Loucy (cell line): Measurements from ENCODE around the gene CDC25A.

Experiments
- H2AFZ ChIP-seq: fragments of 200-600 bp; sonication (generic); 2 replicates; pipeline ENCODE4 v1.6.0; 2016; ENCODE audit warnings: antibody characterized with exemption, mild to moderate bottlenecking, low read length, moderate library complexity
- H3F3A ChIP-seq: fragments of 200-600 bp; 2 replicates; pipeline ENCODE4 v1.6.0; 2016; ENCODE audit warnings: antibody characterized with exemption, low read depth, mild to moderate bottlenecking
- H3K27me3 ChIP-seq: fragments of 200-600 bp; sonication (generic); 2 replicates; pipeline ENCODE4 v1.6.1; 2014; ENCODE audit warnings: low read length, mild to moderate bottlenecking; ENCODE audit not compliant: insufficient read depth, poor library complexity, severe bottlenecking
- H3K36me3 ChIP-seq: fragments of 200-600 bp; sonication (generic); 2 replicates; pipeline ENCODE4 v1.6.1; 2016; ENCODE audit warnings: low read length; ENCODE audit not compliant: insufficient read depth
- H3K4me1 ChIP-seq: fragments of 200-600 bp; sonication (generic); 2 replicates; pipeline ENCODE4 v1.5.1; 2014; ENCODE audit warnings: low read length, mild to moderate bottlenecking; ENCODE audit not compliant: insufficient read depth, poor library complexity, severe bottlenecking
- H3K4me2 ChIP-seq: fragments of 200-600 bp; sonication (generic); 2 replicates; pipeline ENCODE4 v1.6.0; 2014; ENCODE audit warnings: antibody characterized with exemption, low read length, low read depth, mild to moderate bottlenecking; ENCODE audit not compliant: poor library complexity, severe bottlenecking
- H3K4me3 ChIP-seq: fragments of 200-600 bp; sonication (generic); 2 replicates; pipeline ENCODE4 v1.5.1; 2014; ENCODE audit warnings: low read length, mild to moderate bottlenecking, mixed read lengths; ENCODE audit not compliant: poor library complexity, severe bottlenecking
- H3K79me2 ChIP-seq: fragments of 200-600 bp; sonication (generic); 2 replicates; pipeline ENCODE4 v1.6.1; 2014; ENCODE audit warnings: low read length; ENCODE audit not compliant: insufficient read depth
- H3K9ac ChIP-seq: fragments of 200-600 bp; sonication (generic); 2 replicates; pipeline ENCODE4 v1.6.0; 2014; ENCODE audit warnings: mild to moderate bottlenecking, low read depth, low read length, moderate library complexity; ENCODE audit not compliant: poor library complexity, severe bottlenecking
- H3K9me2 ChIP-seq: fragments of 200-600 bp; sonication (generic); replicated peaks from 2 replicates; pipeline ENCODE4 v1.6.1; 2016; ENCODE audit warnings: low read depth, low read length, mixed read lengths
- H3K9me3 ChIP-seq: fragments of 200-600 bp; sonication (generic); 2 replicates; pipeline ENCODE4 v1.6.1; 2014; ENCODE audit warnings: mild to moderate bottlenecking, antibody characterized with exemption, low read length, low read depth; ENCODE audit not compliant: insufficient read depth
- H4K20me1 ChIP-seq: fragments of 200-600 bp; sonication (generic); 2 replicates; pipeline ENCODE4 v1.6.0; 2014; ENCODE audit warnings: antibody characterized with exemption, low read length, mild to moderate bottlenecking; ENCODE audit not compliant: insufficient read depth, poor library complexity, severe bottlenecking
- EZH2phosphoT487 ChIP-seq: fragments of 200-600 bp; IDR thresholded peaks from 2 replicates; pipeline ENCODE4 v1.6.1; 2018; ENCODE audit warnings: antibody characterized with exemption, mild to moderate bottlenecking, moderate library complexity, borderline replicate concordance
- TF ChIP-seq, protein P1 (sequence below): fragments of 200-600 bp; sonication (generic); conservative IDR thresholded peaks from 2 replicates; pipeline ENCODE4 v1.5.1; 2014; ENCODE audit warnings: mild to moderate bottlenecking, antibody characterized with exemption, low read length

CDC25A gene

GRCh38 chr3:48186631-48187300 is 1.5 kb downstream of the CDC25A start:
- Histone ChIP-seq H3K4me3 (peak overlapping the region; percentile 82), H3K9ac (peak overlapping the region; percentile 97), H3F3A (no peaks in the 10 kb centered on the region), H3K9me3 (no peaks in the 10 kb centered on the region), H3K27me3 (peaks cover 4% of the 10 kb centered on the region), H3K4me2 (peak overlapping the region; percentile 97), H3K36me3 (peaks cover 40% of the 10 kb centered on the region; the same call in 1 of the 2 replicates), H3K9me2 (no peaks in the 10 kb centered on the region), H3K79me2 (peaks cover 64% of the 10 kb centered on the region), H2AFZ (0 out of 2 replicates have a peak overlapping the region, but pooled peaks have one; percentile 82), H4K20me1 (peaks cover 49% of the 10 kb centered on the region), H3K4me1 (peaks cover 54% of the 10 kb centered on the region)
- TF ChIP-seq EZH2phosphoT487 = no peak
- TF ChIP-seq, protein P1, sequence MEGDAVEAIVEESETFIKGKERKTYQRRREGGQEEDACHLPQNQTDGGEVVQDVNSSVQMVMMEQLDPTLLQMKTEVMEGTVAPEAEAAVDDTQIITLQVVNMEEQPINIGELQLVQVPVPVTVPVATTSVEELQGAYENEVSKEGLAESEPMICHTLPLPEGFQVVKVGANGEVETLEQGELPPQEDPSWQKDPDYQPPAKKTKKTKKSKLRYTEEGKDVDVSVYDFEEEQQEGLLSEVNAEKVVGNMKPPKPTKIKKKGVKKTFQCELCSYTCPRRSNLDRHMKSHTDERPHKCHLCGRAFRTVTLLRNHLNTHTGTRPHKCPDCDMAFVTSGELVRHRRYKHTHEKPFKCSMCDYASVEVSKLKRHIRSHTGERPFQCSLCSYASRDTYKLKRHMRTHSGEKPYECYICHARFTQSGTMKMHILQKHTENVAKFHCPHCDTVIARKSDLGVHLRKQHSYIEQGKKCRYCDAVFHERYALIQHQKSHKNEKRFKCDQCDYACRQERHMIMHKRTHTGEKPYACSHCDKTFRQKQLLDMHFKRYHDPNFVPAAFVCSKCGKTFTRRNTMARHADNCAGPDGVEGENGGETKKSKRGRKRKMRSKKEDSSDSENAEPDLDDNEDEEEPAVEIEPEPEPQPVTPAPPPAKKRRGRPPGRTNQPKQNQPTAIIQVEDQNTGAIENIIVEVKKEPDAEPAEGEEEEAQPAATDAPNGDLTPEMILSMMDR = no peak

- peaks cover 80% of the 10 kb centered on the region for H3K79me2 ChIP-seq
- H3K9me3 ChIP-seq = no peaks in the 10 kb centered on the region
- no peaks in the 10 kb centered on the region for H3F3A ChIP-seq
- peaks cover 64% of the 10 kb centered on the region for H4K20me1 ChIP-seq
- H3K4me3 ChIP-seq = peak overlapping the region; percentile 82
- H3K36me3 ChIP-seq = peaks cover 55% of the 10 kb centered on the region; the same call in 1 of the 2 replicates
- H2AFZ ChIP-seq = no peak overlapping the region
- H3K4me1 ChIP-seq = peaks cover 57% of the 10 kb centered on the region
- H3K9me2 ChIP-seq = no peaks in the 10 kb centered on the region
- TF ChIP-seq, protein P1 = no peak
- TF ChIP-seq EZH2phosphoT487 = no peak
- H3K9ac ChIP-seq = peak overlapping the region; percentile 97
- peaks cover 4% of the 10 kb centered on the region for H3K27me3 ChIP-seq
- H3K4me2 ChIP-seq = peak overlapping the region; percentile 97
Observed at GRCh38 chr3:48185129-48185528, 3.1 kb downstream of the CDC25A start.

GRCh38 chr3:48184299-48184698 is 3.9 kb downstream of the CDC25A start:
- peak overlapping the region; percentile 97 for H3K9ac ChIP-seq
- peaks cover 88% of the 10 kb centered on the region for H3K79me2 ChIP-seq
- H3K9me2 ChIP-seq = no peaks in the 10 kb centered on the region
- peaks cover 73% of the 10 kb centered on the region for H4K20me1 ChIP-seq
- H3F3A ChIP-seq = no peaks in the 10 kb centered on the region
- no peak for TF ChIP-seq EZH2phosphoT487
- peaks cover 62% of the 10 kb centered on the region; the same call in 1 of the 2 replicates for H3K36me3 ChIP-seq
- H2AFZ ChIP-seq = no peak overlapping the region
- peaks cover 4% of the 10 kb centered on the region for H3K27me3 ChIP-seq
- no peaks in the 10 kb centered on the region for H3K9me3 ChIP-seq
- peak overlapping the region; percentile 97 for H3K4me2 ChIP-seq
- peaks cover 62% of the 10 kb centered on the region for H3K4me1 ChIP-seq
- H3K4me3 ChIP-seq = peak overlapping the region; percentile 82
